22Rv1 (cell line): Measurements from ENCODE around the gene NID2.

Source experiments
- CTCF ChIP-seq: fragments of 450-650 bp; IDR thresholded peaks from 2 replicates; pipeline ENCODE4 v1.5.1; 2017; ENCODE audit warnings: mild to moderate bottlenecking
- ZFX ChIP-seq: fragments of 450-650 bp; IDR thresholded peaks from 2 replicates; pipeline ENCODE4 v1.6.1; 2017; ENCODE audit warnings: antibody characterized with exemption, borderline replicate concordance

- TF ChIP-seq CTCF (no peak), ZFX (no peak)
Observed at GRCh38 chr14:52018970-52019369, 49.9 kb downstream of the NID2 start.
